K562 (cell line): Measurements from ENCODE around the gene MED17. TPM values are rescaled to one million over a fixed set of nuclear protein-coding genes. Genes with fewer than 3 reads are reported as not detected.

ENCODE experiments used
- ATAC-seq: fragments of 200-7000 bp; cut with Tn5 transposase; 3 replicates; pipeline ENCODE4 v1.9.1; 2020; ENCODE audit warnings: moderate library complexity
- BruUV-seq: library from RNA; stranded (reverse); fragments of 400-500 nt; replicated peaks from 2 replicates; lab custom pipeline; 2021; lab: Mats Ljungman, UMichigan
- CTCF ChIA-PET: fragments of 300-600 bp; formaldehyde crosslinking; extraction: SDS; loops from one replicate; lab custom pipeline; 2021; ENCODE audit warnings: low intra/inter-chr PET ratio; lab: Yijun Ruan, JAX
- POLR2A ChIA-PET: fragments of 300-600, 350-650 bp; sonication (Branson Sonifier 250); formaldehyde crosslinking; extraction: SDS; loops from one replicate; lab custom pipeline; 2021; ENCODE audit warnings: antibody characterized with exemption, inconsistent platforms; lab: Yijun Ruan, JAX
- DNase-seq, 4 experiments: peaks; one replicate each; pipeline versions ENCODE4 v3.0.0 to v3.0.0-alpha.2; 2011 to 2018; ENCODE audit warnings: low spot score in 3 of 4, mixed read lengths in 3 of 4; ENCODE audit errors: extremely low read depth in 1 of 4
- FAIRE-seq: peaks from 2 replicates; lab custom pipeline; 2011; peaks lifted over from hg19 to GRCh38; lab: Jason Lieb, UNC
- H2AFZ ChIP-seq: 2 replicates; pipeline ENCODE4 v1.6.0; 2011; ENCODE audit warnings: low read depth, low read length, control low read depth, inconsistent platforms
- H3K27ac ChIP-seq: fragments of 200-600 bp; 3 replicates; pipeline ENCODE4 v1.8.0; 2011; ENCODE audit warnings: low read depth, mild to moderate bottlenecking, control low read depth, inconsistent platforms, low read length, moderate library complexity, mixed read lengths; ENCODE audit errors: extremely low read depth
- H3K27me3 ChIP-seq, 2 experiments: fragments of 300-600 bp in 1 of 2; 2 replicates in 1 of 2; 3 replicates in 1 of 2; pipeline versions ENCODE4 v1.6.0 to v1.8.0; 2011; ENCODE audit warnings: inconsistent platforms in 2 of 2, low read length in 2 of 2, mild to moderate bottlenecking in 1 of 2, mixed read lengths in 1 of 2, moderate library complexity in 1 of 2; ENCODE audit not compliant: control insufficient read depth in 2 of 2, insufficient read depth in 2 of 2
- H3K36me3 ChIP-seq: fragments of 300-600 bp; 3 replicates; pipeline ENCODE4 v1.8.0; 2011; ENCODE audit warnings: mild to moderate bottlenecking, low read length, inconsistent platforms; ENCODE audit not compliant: control insufficient read depth, insufficient read depth
- H3K4me1 ChIP-seq, 2 experiments: fragments of 200-600 bp in 1 of 2; replicated peaks in 1 of 2; 2 replicates in 1 of 2; 3 replicates in 1 of 2; pipeline versions ENCODE4 v1.5.1 to v1.8.0; 2011; ENCODE audit warnings: inconsistent platforms in 2 of 2, low read length in 2 of 2, mild to moderate bottlenecking in 1 of 2, mixed read lengths in 1 of 2, moderate library complexity in 1 of 2; ENCODE audit not compliant: control insufficient read depth in 2 of 2, insufficient read depth in 2 of 2
- H3K4me2 ChIP-seq: 2 replicates; pipeline ENCODE4 v1.6.1; 2011; ENCODE audit warnings: low read length, control low read depth, inconsistent platforms, mixed read lengths; ENCODE audit not compliant: insufficient read depth
- H3K4me3 ChIP-seq: fragments of 200-600 bp; sonication (generic), shearing (Covaris generic); 2 replicates; pipeline ENCODE4 v1.5.1; 2016; ENCODE audit warnings: control low read depth, inconsistent platforms
- H3K79me2 ChIP-seq: fragments of 200-600 bp; 3 replicates; pipeline ENCODE4 v1.8.0; 2011; ENCODE audit warnings: low read length, inconsistent platforms; ENCODE audit not compliant: control insufficient read depth, insufficient read depth
- H3K9ac ChIP-seq, 2 experiments: 2 replicates each; pipeline versions ENCODE4 v1.6.0 to v1.6.1; 2011; ENCODE audit warnings: low read depth in 2 of 2, low read length in 2 of 2, control low read depth in 1 of 2, inconsistent platforms in 1 of 2, mild to moderate bottlenecking in 1 of 2, mixed read lengths in 1 of 2; ENCODE audit not compliant: insufficient read depth in 1 of 2
- H3K9me1 ChIP-seq: one replicate; pipeline ENCODE4 v1.6.0; 2011; ENCODE audit warnings: inconsistent platforms, mild to moderate bottlenecking, low read length, moderate library complexity; ENCODE audit not compliant: control insufficient read depth, insufficient read depth
- H3K9me3 ChIP-seq: replicated peaks from 2 replicates; pipeline ENCODE4 v1.5.1; 2011; ENCODE audit warnings: low read depth, low read length, inconsistent platforms; ENCODE audit not compliant: control insufficient read depth, insufficient read depth
- H4K20me1 ChIP-seq: replicated peaks from 2 replicates; pipeline ENCODE4 v1.6.1; 2011; ENCODE audit warnings: low read length, inconsistent platforms, mixed read lengths; ENCODE audit not compliant: control insufficient read depth, insufficient read depth
- BCL6 ChIP-seq: fragments of 250-450 bp; sonication (Bioruptor Pico); IDR thresholded peaks from 2 replicates; pipeline ENCODE4 v1.4.0; 2020
- CBX3 ChIP-seq, 2 experiments: IDR thresholded peaks; 1 replicate in 1 of 2; 2 replicates in 1 of 2; pipeline ENCODE4 v1.6.1; 2012; ENCODE audit warnings: inconsistent platforms in 2 of 2, low read length in 2 of 2, borderline replicate concordance in 1 of 2, control low read depth in 1 of 2
- CHCHD3 ChIP-seq: fragments of 250-450 bp; sonication (Bioruptor Pico); IDR thresholded peaks from 2 replicates; pipeline ENCODE4 v2.1.2; 2022; ENCODE audit warnings: mild to moderate bottlenecking
- DIDO1 ChIP-seq: fragments of 450-650 bp; IDR thresholded peaks from 2 replicates; pipeline ENCODE4 v1.6.1; 2016; ENCODE audit warnings: low read depth, missing biosample characterization, missing genetic modification characterization
- NFE2 ChIP-seq: IDR thresholded peaks from 2 replicates; pipeline ENCODE4 v1.6.1; 2014; ENCODE audit warnings: antibody characterized with exemption, low read depth
- NFE2L1 ChIP-seq: fragments of 450-650 bp; IDR thresholded peaks from 2 replicates; pipeline ENCODE4 v1.6.1; 2016; ENCODE audit warnings: missing genetic modification characterization, low read depth, mild to moderate bottlenecking, missing compliant biosample characterization, moderate library complexity, borderline replicate concordance
- ZBTB1 ChIP-seq: sonication (generic); formaldehyde crosslinking; IDR thresholded peaks from 2 replicates; pipeline ENCODE4 v1.8.1; 2023; ENCODE audit warnings: missing genetic modification reagents, low read depth, mild to moderate bottlenecking, borderline replicate concordance
- ZNF561 ChIP-seq: fragments of 450-650 bp; formaldehyde crosslinking; conservative IDR thresholded peaks from 2 replicates; pipeline ENCODE4 v1.4.0; 2020; ENCODE audit warnings: mild to moderate bottlenecking, moderate library complexity
- WGBS: fragments of 100-300 bp; shearing (Covaris generic); methylation state at CpG from one replicate; pipeline ENCODE4 v1.1.6; 2016; ENCODE audit warnings: low coverage, mixed read lengths; ENCODE audit not compliant: insufficient coverage; ENCODE audit errors: missing lambda C conversion rate; 5-methylcytosine and 5-hydroxymethylcytosine counted together
- in situ Hi-C: fragments of 300-500 bp; cut with MboI; formaldehyde crosslinking; loops from 4 replicates; pipeline ENCODE4 v1.15.0; 2018; ENCODE audit warnings: inconsistent platforms, mixed read lengths
- intact Hi-C: fragments of 100-400 bp; cut with micrococcal nuclease; formaldehyde crosslinking; loops from 2 replicates; pipeline ENCODE4 v1.14.2; 2022
- polyA plus RNA-seq, 8 experiments: library from polyadenylated mRNA; depleted of rRNA in 4 of 8; stranded (reverse) in 5 of 8; unstranded in 3 of 8; fragments of >200 nt; fragmentation: Nextera tagmentation in 2 of 8; fragmentation: Illumina TruSeq in 1 of 8; extraction: Ambion mirVana in 2 of 8; extraction: Trizol in 1 of 8; gene quantifications; 2 replicates each; pipeline versions ENCODE4 v1.2.1 to v1.2.3, GENCODE V29; 2011 to 2014; ENCODE audit warnings: inconsistent platforms in 1 of 8, missing spikeins in 1 of 8
- total RNA-seq, 7 experiments: library from RNA; depleted of rRNA in 6 of 7; stranded (reverse); fragments of >200 nt in 6 of 7; fragmentation: Illumina TruSeq in 2 of 7; extraction: Trizol in 2 of 7; gene quantifications; 2 replicates each; pipeline versions ENCODE4 v1.2.1 to v1.2.3, GENCODE V29; 2011 to 2021; ENCODE audit warnings: low replicate concordance in 1 of 7
- TF ChIP-seq, protein P1 (sequence below): IDR thresholded peaks from 2 replicates; pipeline ENCODE4 v1.6.1; 2012; ENCODE audit warnings: low read depth, low read length, improper control_type of control experiment, borderline replicate concordance
- TF ChIP-seq, protein P2 (sequence below): fragments of 450-650 bp; IDR thresholded peaks from 2 replicates; pipeline ENCODE4 v1.7.1; 2018; ENCODE audit warnings: mild to moderate bottlenecking, low read depth; ENCODE audit not compliant: partially characterized antibody

The MED17 gene
- total and polyA plus RNA-seq, 9 of the 15 experiments (the other 6 are each of a cell fraction or from before 2014, with no cell fraction given), result 6.7 to 34.7 (median 26.8) TPM

DNA sequence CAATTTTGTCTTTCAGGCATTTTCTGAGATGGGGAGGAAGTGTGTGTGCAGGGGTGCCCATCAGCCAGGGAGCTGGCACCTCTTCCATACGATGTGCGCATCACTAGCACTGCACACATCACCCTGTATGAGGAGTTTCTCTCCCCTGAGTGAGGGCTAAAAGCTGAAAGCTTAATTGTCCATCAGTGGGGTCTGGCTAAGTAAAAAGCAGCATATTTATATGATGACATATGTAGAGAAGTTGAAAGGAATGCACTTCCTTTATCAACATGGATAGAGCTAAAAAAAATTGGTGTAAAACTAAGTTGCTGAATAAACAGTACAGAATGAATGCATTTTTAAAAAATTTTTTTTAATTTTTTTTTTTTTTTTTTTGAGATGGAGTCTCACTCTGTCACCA lies 62.3 kb downstream of the MED17 start (continued):
- TF ChIP-seq, protein P1, sequence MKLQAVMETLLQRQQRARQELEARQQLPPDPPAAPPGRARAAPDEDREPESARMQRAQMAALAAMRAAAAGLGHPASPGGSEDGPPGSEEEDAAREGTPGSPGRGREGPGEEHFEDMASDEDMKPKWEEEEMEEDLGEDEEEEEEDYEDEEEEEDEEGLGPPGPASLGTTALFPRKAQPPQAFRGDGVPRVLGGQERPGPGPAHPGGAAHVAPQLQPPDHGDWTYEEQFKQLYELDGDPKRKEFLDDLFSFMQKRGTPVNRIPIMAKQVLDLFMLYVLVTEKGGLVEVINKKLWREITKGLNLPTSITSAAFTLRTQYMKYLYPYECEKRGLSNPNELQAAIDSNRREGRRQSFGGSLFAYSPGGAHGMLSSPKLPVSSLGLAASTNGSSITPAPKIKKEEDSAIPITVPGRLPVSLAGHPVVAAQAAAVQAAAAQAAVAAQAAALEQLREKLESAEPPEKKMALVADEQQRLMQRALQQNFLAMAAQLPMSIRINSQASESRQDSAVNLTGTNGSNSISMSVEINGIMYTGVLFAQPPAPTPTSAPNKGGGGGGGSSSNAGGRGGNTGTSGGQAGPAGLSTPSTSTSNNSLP, result no peak
- no peak for TF ChIP-seq ZNF561 (CRISPR knock-in tag)
- no peak for TF ChIP-seq NFE2L1
- no peak for TF ChIP-seq ZBTB1 (CRISPR knock-in tag)
- TF ChIP-seq NFE2, result no peak
- no peak for TF ChIP-seq DIDO1
- TF ChIP-seq BCL6 (CRISPR knock-in tag), result no peak

DNA sequence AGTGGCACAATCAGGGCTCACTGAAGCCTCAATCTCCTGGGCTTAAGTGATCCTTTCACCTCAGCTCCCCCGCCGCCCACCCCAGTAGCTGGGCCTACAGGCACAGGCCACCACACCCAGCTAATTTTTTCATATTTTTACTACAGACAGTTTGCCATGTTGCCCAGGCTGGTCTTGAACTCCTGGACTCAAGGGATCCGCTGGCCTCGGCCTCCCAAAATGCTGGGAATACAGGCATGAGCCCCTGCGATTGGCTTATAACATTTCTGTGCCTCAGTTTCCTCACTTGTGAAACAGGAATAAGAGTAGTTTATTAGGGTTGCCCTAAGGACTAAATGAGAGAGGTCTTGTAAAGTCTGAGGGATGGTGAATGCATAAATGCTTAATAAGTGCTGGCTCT lies 65.1 kb downstream of the MED17 start:
- H3K36me3 ChIP-seq, result no peaks in the 10 kb centered on the region
- H3K4me2 ChIP-seq, result no peak overlapping the region; the same call in 1 of the 2 replicates
- ATAC-seq (no peak), FAIRE-seq (peak; percentile 29), DNase-seq (no peak)
- no peak overlapping the region for H3K9ac ChIP-seq
- no peaks in the 10 kb centered on the region for H3K9me3 ChIP-seq
- intact Hi-C loops, result no loop called here
- 0 out of 2 replicates have a peak, but pooled peaks cover 4% of the 10 kb centered on the region for H4K20me1 ChIP-seq
- BruUV-seq, result no TSS peak
- H3K27me3 ChIP-seq, result peaks cover 12 to 51% of the 10 kb centered on the region in 2 experiments; a peak in 4 of 5 replicates
- no peak overlapping the region for H3K27ac ChIP-seq
- in situ Hi-C loops, result no loop called here
- H2AFZ ChIP-seq, result no peak overlapping the region
- CTCF ChIA-PET, result no interaction called here
- H3K4me1 ChIP-seq, result peaks cover 4 to 10% of the 10 kb centered on the region in 2 experiments; a peak in 2 of 5 replicates
- WGBS, result 45% methylated on average over 4 of the region's 5 CpGs
- H3K4me3 ChIP-seq, result no peak overlapping the region
- H3K9me1 ChIP-seq, result no peaks in the 10 kb centered on the region
- no peaks in the 10 kb centered on the region for H3K79me2 ChIP-seq
- POLR2A ChIA-PET, result no interaction called here
- TF ChIP-seq CHCHD3 (CRISPR knock-in tag), result no peak
- TF ChIP-seq, protein P2, sequence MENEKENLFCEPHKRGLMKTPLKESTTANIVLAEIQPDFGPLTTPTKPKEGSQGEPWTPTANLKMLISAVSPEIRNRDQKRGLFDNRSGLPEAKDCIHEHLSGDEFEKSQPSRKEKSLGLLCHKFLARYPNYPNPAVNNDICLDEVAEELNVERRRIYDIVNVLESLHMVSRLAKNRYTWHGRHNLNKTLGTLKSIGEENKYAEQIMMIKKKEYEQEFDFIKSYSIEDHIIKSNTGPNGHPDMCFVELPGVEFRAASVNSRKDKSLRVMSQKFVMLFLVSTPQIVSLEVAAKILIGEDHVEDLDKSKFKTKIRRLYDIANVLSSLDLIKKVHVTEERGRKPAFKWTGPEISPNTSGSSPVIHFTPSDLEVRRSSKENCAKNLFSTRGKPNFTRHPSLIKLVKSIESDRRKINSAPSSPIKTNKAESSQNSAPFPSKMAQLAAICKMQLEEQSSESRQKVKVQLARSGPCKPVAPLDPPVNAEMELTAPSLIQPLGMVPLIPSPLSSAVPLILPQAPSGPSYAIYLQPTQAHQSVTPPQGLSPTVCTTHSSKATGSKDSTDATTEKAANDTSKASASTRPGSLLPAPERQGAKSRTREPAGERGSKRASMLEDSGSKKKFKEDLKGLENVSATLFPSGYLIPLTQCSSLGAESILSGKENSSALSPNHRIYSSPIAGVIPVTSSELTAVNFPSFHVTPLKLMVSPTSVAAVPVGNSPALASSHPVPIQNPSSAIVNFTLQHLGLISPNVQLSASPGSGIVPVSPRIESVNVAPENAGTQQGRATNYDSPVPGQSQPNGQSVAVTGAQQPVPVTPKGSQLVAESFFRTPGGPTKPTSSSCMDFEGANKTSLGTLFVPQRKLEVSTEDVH, result no peak
- no peak for TF ChIP-seq CBX3 (IDR thresholded peaks at IDR 0.05; ENCODE audit: borderline replicate concordance in 1 of 2, low read length in 2 of 2)
